HepG2 (cell line): ENCODE data around the gene PPP1R8. TPM values are rescaled to one million over a fixed set of nuclear protein-coding genes. Genes with fewer than 3 reads are reported as not detected.

Source experiments
- ATF7 ChIP-seq, 2 experiments: fragments of 450-650 bp in 1 of 2; sonication (generic) in 1 of 2; formaldehyde crosslinking in 1 of 2; IDR thresholded peaks; 2 replicates each; pipeline versions ENCODE4 v1.4.0 to v1.6.1; 2016 to 2020; ENCODE audit warnings: antibody characterized with exemption in 1 of 2, mild to moderate bottlenecking in 1 of 2, missing genetic modification reagents in 1 of 2
- BHLHE40 ChIP-seq: IDR thresholded peaks from 2 replicates; pipeline ENCODE4 v1.6.1; 2011; ENCODE audit warnings: low read length, improper control_type of control experiment
- CCAR2 ChIP-seq: fragments of 200-400 bp; formaldehyde crosslinking; optimal IDR thresholded peaks from 2 replicates; pipeline ENCODE3; 2018; ENCODE audit warnings: low read depth, mild to moderate bottlenecking, low read length, moderate library complexity
- DDIT3 ChIP-seq: sonication (generic); formaldehyde crosslinking; IDR thresholded peaks from 2 replicates; pipeline ENCODE4 v1.4.0; 2020; ENCODE audit warnings: mild to moderate bottlenecking, missing genetic modification reagents
- EED ChIP-seq: sonication (generic); formaldehyde crosslinking; IDR thresholded peaks from 2 replicates; pipeline ENCODE4 v1.5.0; 2020; ENCODE audit warnings: mild to moderate bottlenecking, missing genetic modification reagents
- GABPA ChIP-seq, 2 experiments: IDR thresholded peaks; 2 replicates each; pipeline ENCODE4 v1.6.1; 2011 to 2016; ENCODE audit warnings: low read depth in 2 of 2, low read length in 1 of 2, missing biosample characterization in 1 of 2, missing genetic modification characterization in 1 of 2
- GTF3A ChIP-seq: sonication (generic); formaldehyde crosslinking; conservative IDR thresholded peaks from 2 replicates; pipeline ENCODE4 v1.4.0; 2020; ENCODE audit warnings: mild to moderate bottlenecking, missing genetic modification reagents
- HMG20A ChIP-seq: IDR thresholded peaks from 2 replicates; pipeline ENCODE4 v1.6.1; 2016; ENCODE audit warnings: borderline replicate concordance
- KDM3A ChIP-seq: IDR thresholded peaks from 2 replicates; pipeline ENCODE4 v1.6.1; 2018; ENCODE audit warnings: low read depth, missing compliant biosample characterization
- KMT2B ChIP-seq: IDR thresholded peaks from 2 replicates; pipeline ENCODE4 v1.6.1; 2016; ENCODE audit warnings: missing genetic modification reagents, missing compliant biosample characterization
- MAX ChIP-seq: IDR thresholded peaks from 2 replicates; pipeline ENCODE4 v1.6.1; 2012; ENCODE audit warnings: inconsistent platforms
- NCOA5 ChIP-seq: sonication (generic); formaldehyde crosslinking; IDR thresholded peaks from 2 replicates; pipeline ENCODE4 v1.4.0; 2020; ENCODE audit warnings: missing genetic modification reagents
- NFE2 ChIP-seq: sonication (generic); formaldehyde crosslinking; IDR thresholded peaks from 2 replicates; pipeline ENCODE4 v1.4.0; 2020; ENCODE audit warnings: missing genetic modification reagents
- NR2C2 ChIP-seq: sonication (generic); formaldehyde crosslinking; IDR thresholded peaks from 2 replicates; pipeline ENCODE4 v1.4.0; 2020; ENCODE audit warnings: missing genetic modification reagents, mild to moderate bottlenecking, moderate library complexity, borderline replicate concordance
- PAXIP1 ChIP-seq: sonication (generic); formaldehyde crosslinking; conservative IDR thresholded peaks from 2 replicates; pipeline ENCODE4 v1.4.0; 2020; ENCODE audit warnings: mild to moderate bottlenecking, missing genetic modification reagents, moderate library complexity
- PLRG1 ChIP-seq: fragments of 450-650 bp; conservative IDR thresholded peaks from 2 replicates; pipeline ENCODE4 v1.6.1; 2016
- SMYD3 ChIP-seq: sonication (generic); formaldehyde crosslinking; IDR thresholded peaks from 2 replicates; pipeline ENCODE4 v1.8.1; 2023; ENCODE audit warnings: mild to moderate bottlenecking, missing genetic modification reagents
- SP140L ChIP-seq: sonication (generic); formaldehyde crosslinking; IDR thresholded peaks from 2 replicates; pipeline ENCODE4 v1.4.0; 2020; ENCODE audit warnings: missing genetic modification reagents, borderline replicate concordance
- ZBTB37 ChIP-seq: sonication (generic); formaldehyde crosslinking; IDR thresholded peaks from 2 replicates; pipeline ENCODE4 v1.4.0; 2020; ENCODE audit warnings: mild to moderate bottlenecking, missing genetic modification reagents
- ZFP37 ChIP-seq: sonication (generic); formaldehyde crosslinking; IDR thresholded peaks from 2 replicates; pipeline ENCODE4 v1.4.0; 2020; ENCODE audit warnings: missing genetic modification reagents, borderline replicate concordance
- ZNF205 ChIP-seq: IDR thresholded peaks from 2 replicates; pipeline ENCODE4 v1.6.1; 2018; ENCODE audit warnings: missing biosample characterization, missing genetic modification reagents
- ZNF33A ChIP-seq: sonication (generic); formaldehyde crosslinking; IDR thresholded peaks from 2 replicates; pipeline ENCODE4 v1.5.1; 2020; ENCODE audit warnings: missing genetic modification reagents, mild to moderate bottlenecking, moderate library complexity, borderline replicate concordance
- ZNF768 ChIP-seq: sonication (generic); formaldehyde crosslinking; IDR thresholded peaks from 2 replicates; pipeline ENCODE4 v1.4.0; 2020; ENCODE audit warnings: missing genetic modification reagents
- ZSCAN29 ChIP-seq: sonication (generic); formaldehyde crosslinking; conservative IDR thresholded peaks from 2 replicates; pipeline ENCODE4 v1.4.0; 2020; ENCODE audit warnings: mild to moderate bottlenecking, missing genetic modification reagents
- polyA plus RNA-seq, 8 experiments: library from polyadenylated mRNA; depleted of rRNA in 3 of 8; stranded (reverse) in 7 of 8; unstranded in 1 of 8; fragments of >200 nt; fragmentation: Illumina TruSeq in 4 of 8; extraction: Trizol in 4 of 8; gene quantifications; 2 replicates each; pipeline versions ENCODE4 v1.2.1 to v1.2.3, GENCODE V29; 2011 to 2016; ENCODE audit warnings: low read depth in 4 of 8, missing spikeins in 1 of 8, mixed read lengths in 1 of 8; ENCODE audit not compliant: insufficient read depth in 1 of 8
- total RNA-seq, 5 experiments: library from RNA; depleted of rRNA; stranded (reverse); fragments of >200 nt; fragmentation: Illumina TruSeq; extraction: Trizol; gene quantifications; 2 replicates each; pipeline ENCODE4 v1.2.3, GENCODE V29; 2016; ENCODE audit warnings: low read depth in 1 of 5

Gene PPP1R8
- total and polyA plus RNA-seq, 2 of the 13 experiments (the other 11 are each of a cell fraction or from before 2014, with no cell fraction given) = 38.3 to 62.2 TPM

GRCh38 chr1:27858072-27858948 is 27.7 kb downstream of the PPP1R8 start (continued):
- TF ChIP-seq DDIT3 (no peak), HMG20A (no peak), GABPA (IDR thresholded peaks at IDR 0.05; ENCODE audit: low read depth, low read length) (no peak), GABPA (CRISPR knock-in tag; IDR thresholded peaks at IDR 0.05; ENCODE audit: low read depth) (no peak), NCOA5 (CRISPR knock-in tag) (no peak), SP140L (no peak), ZNF205 (CRISPR knock-in tag) (no peak), ZBTB37 (CRISPR knock-in tag) (no peak), KDM3A (no peak), ZFP37 (CRISPR knock-in tag) (no peak), ZNF33A (CRISPR knock-in tag) (no peak), NFE2 (CRISPR knock-in tag) (no peak), ZNF768 (no peak), ZSCAN29 (no peak), GTF3A (no peak), NR2C2 (CRISPR knock-in tag) (no peak), PAXIP1 (CRISPR knock-in tag) (no peak), KMT2B (CRISPR knock-in tag) (peak; percentile 39; the same call in 1 of the 2 replicates), EED (0 out of 2 replicates have a peak, but pooled peaks have one; percentile 15), SMYD3 (CRISPR knock-in tag) (no peak), MAX (no peak; the same call in 1 of the 2 replicates), BHLHE40 (no peak), ATF7 (IDR thresholded peaks at IDR 0.05) (no peak), ATF7 (CRISPR knock-in tag; IDR thresholded peaks at IDR 0.05) (no peak), PLRG1 (no peak), CCAR2 (no peak)
